B cell (primary cell): ENCODE data around the gene ESPN. TPM values are rescaled to one million over a fixed set of nuclear protein-coding genes. Genes with fewer than 3 reads are reported as not detected.

Experiments
- ATAC-seq: fragments of 200-7000 bp; cut with Tn5 transposase; one replicate; pipeline ENCODE4 v1.10.0; 2021; ENCODE audit warnings: low read depth, mild to moderate bottlenecking, moderate number of reproducible peaks, moderate library complexity
- CTCF ChIA-PET: fragments of 350-600 bp; sonication (Branson Sonifier 250); formaldehyde crosslinking; loops from one replicate; lab custom pipeline; 2021; ENCODE audit warnings: antibody characterized with exemption, inconsistent platforms; lab: Charles Lee
- POLR2A ChIA-PET: fragments of 350-600 bp; sonication (Branson Sonifier 250); formaldehyde crosslinking; loops from one replicate; lab custom pipeline; 2021; ENCODE audit warnings: antibody characterized with exemption; lab: Charles Lee
- DNase-seq: peaks from one replicate; pipeline ENCODE4 v3.0.0; 2013
- H2AFZ ChIP-seq: 2 replicates; pipeline ENCODE4 v1.6.1; 2012; ENCODE audit warnings: mild to moderate bottlenecking, low read depth, low read length; ENCODE audit not compliant: insufficient read depth, poor library complexity, severe bottlenecking
- H3K27ac ChIP-seq, 2 donors: 1 replicate in 1 of 2; 2 replicates in 1 of 2; pipeline ENCODE4 v1.5.1; 2012 to 2013; ENCODE audit warnings: low read length in 2 of 2, mild to moderate bottlenecking in 2 of 2, moderate library complexity in 1 of 2
- H3K27me3 ChIP-seq, 4 experiments: fragments of 200-600 bp in 1 of 4; sonication (generic) in 1 of 4; replicated peaks in 1 of 4; 1 replicate in 2 of 4; 2 replicates in 2 of 4; pipeline versions ENCODE4 v1.6.1 to v1.7.0; 2013 to 2016; ENCODE audit warnings: low read length in 3 of 4, mild to moderate bottlenecking in 2 of 4, mixed read lengths in 1 of 4, moderate library complexity in 1 of 4; ENCODE audit not compliant: insufficient read depth in 4 of 4, control insufficient read depth in 3 of 4; ENCODE audit errors: control extremely low read depth in 1 of 4
- H3K36me3 ChIP-seq, 2 experiments: replicated peaks in 1 of 2; 1 replicate in 1 of 2; 2 replicates in 1 of 2; pipeline versions ENCODE4 v1.6.1 to v1.7.1; 2013; ENCODE audit warnings: low read length in 1 of 2; ENCODE audit not compliant: insufficient read depth in 2 of 2, control insufficient read depth in 1 of 2; ENCODE audit errors: control extremely low read depth in 1 of 2, extremely low read depth in 1 of 2
- H3K4me1 ChIP-seq, 2 donors: fragments of 200-600 bp in 1 of 2; sonication (generic) in 1 of 2; 1 replicate in 1 of 2; 2 replicates in 1 of 2; pipeline versions ENCODE4 v1.5.1 to v1.6.1; 2013 to 2017; ENCODE audit warnings: low read length in 2 of 2; ENCODE audit not compliant: control insufficient read depth in 2 of 2, insufficient read depth in 2 of 2
- H3K4me2 ChIP-seq: replicated peaks from 2 replicates; pipeline ENCODE3; 2012; ENCODE audit warnings: mild to moderate bottlenecking, low read depth, low read length; ENCODE audit not compliant: poor library complexity, severe bottlenecking
- H3K4me3 ChIP-seq, 5 experiments: fragments of 200-600 bp in 1 of 5; sonication (generic) in 1 of 5; 1 replicate in 3 of 5; 2 replicates in 2 of 5; pipeline versions ENCODE4 v1.5.1 to v1.7.0; 2011 to 2016; ENCODE audit warnings: low read length in 4 of 5, mild to moderate bottlenecking in 4 of 5, low read depth in 2 of 5, control low read depth in 1 of 5, moderate library complexity in 1 of 5; ENCODE audit not compliant: insufficient read depth in 1 of 5; ENCODE audit errors: control extremely low read depth in 1 of 5, extremely low read depth in 1 of 5
- H3K79me2 ChIP-seq: fragments of 200-600 bp; sonication (generic); one replicate; pipeline ENCODE4 v1.6.0; 2016; ENCODE audit warnings: low read length; ENCODE audit not compliant: control insufficient read depth, insufficient read depth
- H3K9ac ChIP-seq: fragments of 200-600 bp; sonication (generic); 2 replicates; pipeline ENCODE4 v1.6.1; 2017; ENCODE audit warnings: mild to moderate bottlenecking, low read length, moderate library complexity
- H3K9me3 ChIP-seq, 3 donors: one replicate each; pipeline versions ENCODE4 v1.6.1 to v1.7.1; 2013; ENCODE audit warnings: low read length in 2 of 3; ENCODE audit not compliant: control insufficient read depth in 2 of 3, insufficient read depth in 1 of 3; ENCODE audit errors: control extremely low read depth in 1 of 3
- H4K20me1 ChIP-seq: 2 replicates; pipeline ENCODE4 v1.6.0; 2012; ENCODE audit warnings: mild to moderate bottlenecking, low read length; ENCODE audit not compliant: insufficient read depth, control insufficient read depth, poor library complexity, severe bottlenecking
- H3K27ac Mint-ChIP-seq: one replicate; pipeline ENCODE4 v1.8.0; 2021; ENCODE audit warnings: mixed read lengths
- H3K27me3 Mint-ChIP-seq: one replicate; pipeline ENCODE4 v1.8.0; 2021; ENCODE audit warnings: mixed read lengths
- H3K4me1 Mint-ChIP-seq: one replicate; pipeline ENCODE4 v1.8.0; 2021; ENCODE audit warnings: mixed read lengths
- H3K4me3 Mint-ChIP-seq: one replicate; pipeline ENCODE4 v1.8.0; 2021; ENCODE audit warnings: mixed read lengths
- H3K9me3 Mint-ChIP-seq: one replicate; pipeline ENCODE4 v1.8.0; 2022; ENCODE audit warnings: mixed read lengths; ENCODE audit not compliant: insufficient read depth
- CTCF ChIP-seq: fragments of 200-600 bp; IDR thresholded peaks from one replicate; pipeline ENCODE4 v1.8.0; 2022; ENCODE audit warnings: antibody characterized with exemption, mild to moderate bottlenecking
- EZH2 ChIP-seq: IDR thresholded peaks from 2 replicates; pipeline ENCODE4 v1.6.1; 2012; ENCODE audit warnings: borderline replicate concordance, low read depth, mild to moderate bottlenecking, moderate library complexity, low read length; ENCODE audit not compliant: insufficient read depth, poor library complexity, severe bottlenecking
- WGBS: methylation state at CpG from one replicate; pipeline ENCODE4 v1.1.5; 2013; ENCODE audit warnings: missing lambda C conversion rate; ENCODE audit not compliant: insufficient coverage; 5-methylcytosine and 5-hydroxymethylcytosine counted together
- intact Hi-C: fragments of 100-400 bp; cut with micrococcal nuclease; formaldehyde crosslinking; loops from one replicate; pipeline ENCODE4 v1.10.0; 2022
- polyA plus RNA-seq: library from polyadenylated mRNA; depleted of rRNA; stranded (reverse); fragments of >200 nt; gene quantifications from 2 replicates; pipeline ENCODE4 v1.2.3, GENCODE V29; 2012
- total RNA-seq, 2 donors: library from RNA; stranded (reverse); fragments of 120-200 nt in 1 of 2; gene quantifications; 1 replicate in 1 of 2; 2 replicates in 1 of 2; pipeline versions ENCODE4 v1.2.3 to v1.2.4, GENCODE V29; 2013 to 2022

Gene ESPN
- total and polyA plus RNA-seq, 2 donors (not counting 1 experiment from before 2014, with no cell fraction given), result 0.19 to 0.25 TPM

GRCh38 chr1:6384135-6384534 lies 40.4 kb upstream of the ESPN start:
- Histone ChIP-seq H3K4me3 (no peak overlapping the region), H3K79me2 (no peaks in the 10 kb centered on the region), H3K27ac (no peak overlapping the region), H2AFZ (no peak overlapping the region), H3K4me1 (no peaks in the 10 kb centered on the region), H4K20me1 (no peaks in the 10 kb centered on the region), H3K27me3 (no peaks in the 10 kb centered on the region), H3K9ac (no peak overlapping the region), H3K9me3 (peaks cover 0 to 4% (median 0%) of the 10 kb centered on the region in 3 donors), H3K36me3 (no peaks in the 10 kb centered on the region), H3K4me2 (no peak overlapping the region)
- DNase-seq (no peak), ATAC-seq (no peak)
- H3K27ac Mint-ChIP-seq, result no peak overlapping the region
- H3K9me3 Mint-ChIP-seq, result no peaks in the 10 kb centered on the region
- TF ChIP-seq EZH2, result no peak
- TF ChIP-seq CTCF, result no peak
- H3K4me1 Mint-ChIP-seq, result no peaks in the 10 kb centered on the region
- H3K27me3 Mint-ChIP-seq, result no peaks in the 10 kb centered on the region
- no peak overlapping the region for H3K4me3 Mint-ChIP-seq
- no CpG with 5 or more reads among the region's 1 CpG for WGBS
- CTCF ChIA-PET, result interaction anchor here (1.5 kb wide), 1 partner anchor 137 kb away, joined by 5 read pairs; no protein-coding TSS in a partner anchor
- intact Hi-C loops, result no loop called here
- POLR2A ChIA-PET, result no interaction called here

- Histone ChIP-seq H3K4me3 (no peak overlapping the region), H3K79me2 (no peaks in the 10 kb centered on the region), H3K27me3 (peaks cover 0 to 3% (median 0%) of the 10 kb centered on the region in 4 experiments), H3K4me2 (no peak overlapping the region), H3K9ac (no peak overlapping the region), H3K27ac (no peak overlapping the region), H3K4me1 (no peaks in the 10 kb centered on the region), H2AFZ (no peak overlapping the region), H4K20me1 (no peaks in the 10 kb centered on the region), H3K9me3 (peaks cover 0 to 4% (median 0%) of the 10 kb centered on the region in 3 donors), H3K36me3 (no peaks in the 10 kb centered on the region)
- H3K4me1 Mint-ChIP-seq, result no peaks in the 10 kb centered on the region
- H3K27ac Mint-ChIP-seq, result no peak overlapping the region
- WGBS, result 95% methylated on average over 5 of the region's 5 CpGs
- no peak overlapping the region for H3K4me3 Mint-ChIP-seq
- POLR2A ChIA-PET, result no interaction called here
- no peak for TF ChIP-seq CTCF
- TF ChIP-seq EZH2, result no peak
- H3K27me3 Mint-ChIP-seq, result no peaks in the 10 kb centered on the region
- DNase-seq, result no peak
- ATAC-seq, result no peak
- no peaks in the 10 kb centered on the region for H3K9me3 Mint-ChIP-seq
- CTCF ChIA-PET, result interaction anchor here (1.5 kb wide), 1 partner anchor 138 kb away, joined by 5 read pairs; no protein-coding TSS in a partner anchor
- intact Hi-C loops, result no loop called here
These were observed 39.6 kb upstream of the ESPN start for GRCh38 chr1:6384962-6385361.
